Naive thymus-derived CD4-positive, alpha-beta T cell (primary cell): ENCODE data around the gene ALDH2. TPM values are rescaled to one million over a fixed set of nuclear protein-coding genes. Genes with fewer than 3 reads are reported as not detected.
A peak's percentile ranks its signal among the peaks of the same experiment; 100 is the strongest.
"Not testable (repeated sequence)": the region's sequence is repeated elsewhere in the genome, so short reads cannot be mapped to it uniquely, and the experiment has no call there.

Experiments
- ATAC-seq: fragments of 150-1000 bp; cut with Tn5 transposase; 2 replicates; pipeline ENCODE4 v1.10.0; 2021; ENCODE audit warnings: mild to moderate bottlenecking, moderate library complexity
- CTCF ChIA-PET: fragments of 350-600 bp; sonication (Branson Sonifier 250); formaldehyde crosslinking; loops from one replicate; lab custom pipeline; 2021; ENCODE audit warnings: antibody characterized with exemption; lab: Charles Lee
- POLR2A ChIA-PET: fragments of 350-600 bp; sonication (Branson Sonifier 250); formaldehyde crosslinking; loops from one replicate; lab custom pipeline; 2021; ENCODE audit warnings: antibody characterized with exemption, inconsistent platforms; lab: Charles Lee
- DNase-seq, 9 donors: peaks; one replicate each; pipeline versions ENCODE4 v3.0.0 to v3.0.0-alpha.2; 2020 to 2022; ENCODE audit warnings: mixed read lengths in 1 of 9
- H3K27ac ChIP-seq: one replicate; pipeline ENCODE4 v1.7.0; 2013; ENCODE audit warnings: mild to moderate bottlenecking, low read depth, low read length, moderate library complexity
- H3K27me3 ChIP-seq, 2 donors: one replicate each; pipeline ENCODE4 v1.7.0; 2013; ENCODE audit warnings: low read length in 2 of 2, mild to moderate bottlenecking in 2 of 2, moderate library complexity in 2 of 2; ENCODE audit not compliant: control insufficient read depth in 2 of 2, insufficient read depth in 2 of 2
- H3K36me3 ChIP-seq, 3 experiments: 1 replicate in 2 of 3; 2 replicates in 1 of 3; pipeline ENCODE4 v1.7.0; 2013; ENCODE audit warnings: low read length in 3 of 3, mild to moderate bottlenecking in 3 of 3, moderate library complexity in 1 of 3; ENCODE audit not compliant: insufficient read depth in 3 of 3, control insufficient read depth in 2 of 3
- H3K4me1 ChIP-seq, 2 donors: one replicate each; pipeline ENCODE4 v1.7.0; 2013; ENCODE audit warnings: low read length in 2 of 2, mild to moderate bottlenecking in 2 of 2, moderate library complexity in 1 of 2; ENCODE audit not compliant: control insufficient read depth in 2 of 2, insufficient read depth in 2 of 2
- H3K4me3 ChIP-seq: 2 replicates; pipeline ENCODE4 v1.7.0; 2013; ENCODE audit warnings: mild to moderate bottlenecking, low read length
- H3K9me3 ChIP-seq, 3 experiments: 1 replicate in 2 of 3; 2 replicates in 1 of 3; pipeline ENCODE4 v1.7.0; 2013; ENCODE audit warnings: low read length in 3 of 3; ENCODE audit not compliant: control insufficient read depth in 2 of 3
- H3K27ac Mint-ChIP-seq, 9 donors: one replicate each; pipeline ENCODE4 v1.8.0; 2020 to 2022; ENCODE audit warnings: mixed read lengths in 9 of 9, mild to moderate bottlenecking in 8 of 9, moderate library complexity in 5 of 9, inconsistent platforms in 2 of 9
- H3K27me3 Mint-ChIP-seq, 5 donors: one replicate each; pipeline ENCODE4 v1.8.0; 2021 to 2022; ENCODE audit warnings: mixed read lengths in 5 of 5, mild to moderate bottlenecking in 1 of 5
- H3K36me3 Mint-ChIP-seq, 5 donors: one replicate each; pipeline ENCODE4 v1.8.0; 2020 to 2022; ENCODE audit warnings: mixed read lengths in 5 of 5, mild to moderate bottlenecking in 3 of 5, inconsistent platforms in 1 of 5
- H3K4me1 Mint-ChIP-seq, 7 donors: one replicate each; pipeline ENCODE4 v1.8.0; 2020 to 2022; ENCODE audit warnings: mixed read lengths in 7 of 7, mild to moderate bottlenecking in 3 of 7, inconsistent platforms in 1 of 7
- H3K4me3 Mint-ChIP-seq, 10 donors: one replicate each; pipeline ENCODE4 v1.8.0; 2020 to 2022; ENCODE audit warnings: mild to moderate bottlenecking in 10 of 10, mixed read lengths in 10 of 10, moderate library complexity in 6 of 10, inconsistent platforms in 2 of 10
- H3K9me3 Mint-ChIP-seq, 11 donors: one replicate each; pipeline ENCODE4 v1.8.0; 2020 to 2022; ENCODE audit warnings: mixed read lengths in 11 of 11, mild to moderate bottlenecking in 4 of 11, inconsistent platforms in 1 of 11, moderate library complexity in 1 of 11
- intact Hi-C, 2 donors: fragments of 100-400 bp; cut with micrococcal nuclease; formaldehyde crosslinking; loops; one replicate each; pipeline ENCODE4 v1.15.1; 2023
- polyA plus RNA-seq, 2 donors: library from polyadenylated mRNA; unstranded; fragments of 300-500 nt; fragmentation: Illumina TruSeq; gene quantifications; one replicate each; pipeline ENCODE4 v1.2.3, GENCODE V29; 2021
- total RNA-seq, 6 experiments: library from RNA in 5 of 6; stranded (reverse) in 5 of 6; gene quantifications; 1 replicate in 5 of 6; 2 replicates in 1 of 6; pipeline ENCODE4 v1.2.3 and lab custom pipeline; 2021 to 2026

Gene ALDH2
- total and polyA plus RNA-seq, 7 experiments from 2014 or later, result 0.46 to 69.3 (median 3.3) TPM

DNA sequence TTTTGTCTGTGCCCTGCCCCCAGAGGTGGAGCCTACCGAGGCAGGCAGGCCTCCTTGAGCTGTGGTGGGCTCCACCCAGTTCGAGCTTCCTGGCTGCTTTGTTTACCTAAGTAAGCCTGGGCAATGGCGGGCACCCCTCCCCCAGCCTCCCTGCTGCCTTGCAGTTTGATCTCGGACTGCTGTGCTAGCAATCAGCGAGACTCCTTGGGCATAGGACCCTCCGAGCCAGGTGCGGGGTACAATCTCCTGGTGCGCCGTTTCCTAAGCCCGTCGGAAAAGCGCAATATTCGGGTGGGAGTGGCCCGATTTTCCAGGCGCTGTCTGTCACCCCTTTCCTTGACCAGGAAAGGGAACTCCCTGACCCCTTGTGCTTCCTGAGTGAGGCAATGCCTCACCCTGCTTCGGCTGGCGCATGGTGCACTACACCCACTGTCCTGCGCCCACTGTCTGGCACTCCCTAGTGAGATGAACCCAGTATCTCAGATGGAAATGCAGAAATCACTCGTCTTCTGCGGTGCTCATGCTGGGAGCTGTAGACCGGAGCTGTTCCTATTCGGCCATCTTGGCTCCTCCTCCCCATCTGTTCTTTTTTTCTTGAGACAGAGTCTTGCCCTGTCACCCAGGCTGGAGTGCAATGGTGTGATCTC, 68.1 kb downstream of the ALDH2 start:
- H3K4me3 ChIP-seq, H3K27ac ChIP-seq, H3K27me3 ChIP-seq, H3K9me3 ChIP-seq, H3K4me1 ChIP-seq, ATAC-seq, POLR2A ChIA-PET: not testable (repeated sequence)
- Mint-ChIP-seq H3K27me3 (peaks cover 0 to 20% (median 0%) of the 10 kb centered on the region in 5 donors), H3K4me3 (peak overlapping the region in 9 of 10 donors; percentile 17 to 66 (median 52)), H3K27ac (peak overlapping the region in 7 of 9 donors; percentile 42 to 83 (median 65)), H3K4me1 (peaks cover 10 to 43% (median 33%) of the 10 kb centered on the region in 7 donors), H3K36me3 (peaks cover 0 to 21% (median 12%) of the 10 kb centered on the region in 5 donors), H3K9me3 (peaks cover 0 to 23% (median 3%) of the 10 kb centered on the region in 11 donors)
- CTCF ChIA-PET, result interaction anchor here (1.2 kb wide), 1 partner anchor 22 kb away, joined by 3 read pairs; no protein-coding TSS in a partner anchor
- peaks cover 0 to 12% (median 3%) of the 10 kb centered on the region in 3 experiments for H3K36me3 ChIP-seq
- DNase-seq, result peak in 6 of 9 donors; percentile 25 to 58 (median 46)
- intact Hi-C loops, result loop anchor here in 1 of 2 donors (1.0 kb wide), 1 partner anchor 7 kb away; the partner anchor contains the start of gene MAPKAPK5

DNA sequence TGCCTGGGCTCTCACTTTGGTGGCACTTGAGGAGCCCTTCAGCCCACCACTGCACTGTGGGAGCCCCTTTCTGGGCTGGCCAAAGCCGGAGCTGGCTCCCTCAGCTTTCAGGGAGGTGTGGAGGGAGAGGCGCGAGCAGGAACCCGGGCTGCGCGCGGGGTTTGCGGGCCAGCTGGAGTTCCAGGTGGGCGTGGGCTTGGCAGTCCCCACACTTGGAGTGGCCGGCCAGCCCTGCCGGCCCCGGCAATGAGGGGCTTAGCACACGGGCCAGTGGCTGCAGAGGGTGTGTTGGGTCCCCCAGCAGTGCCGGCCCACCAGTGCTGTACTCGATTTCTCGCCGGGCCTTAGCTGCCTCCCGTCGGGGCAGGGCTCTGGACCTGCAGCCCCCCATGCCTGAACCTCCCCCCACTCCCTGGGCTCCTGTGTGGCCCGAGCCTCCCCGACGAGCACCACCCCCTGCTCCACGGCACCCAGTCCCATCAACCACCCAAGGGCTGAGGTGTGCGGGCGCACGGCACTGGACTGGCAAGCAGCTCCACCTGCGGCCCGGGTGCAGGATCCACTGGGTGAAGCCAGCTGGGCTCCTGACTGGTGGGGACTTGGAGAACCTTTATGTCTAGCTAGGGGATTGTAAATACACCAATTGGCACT, 68.9 kb downstream of the ALDH2 start:
- DNase-seq, intact Hi-C loops, POLR2A ChIA-PET, H3K27ac ChIP-seq, H3K4me3 ChIP-seq, ATAC-seq, H3K27me3 ChIP-seq, H3K9me3 ChIP-seq: not testable (repeated sequence)
- CTCF ChIA-PET, result interaction anchor here (1.2 kb wide), 1 partner anchor 23 kb away, joined by 3 read pairs; no protein-coding TSS in a partner anchor
- H3K4me3 Mint-ChIP-seq, result peak overlapping the region in 3 of 10 donors; percentile 6 to 46 (median 43)
- peaks cover 18 to 51% (median 41%) of the 10 kb centered on the region in 7 donors for H3K4me1 Mint-ChIP-seq
- peaks cover 0 to 20% (median 0%) of the 10 kb centered on the region in 5 donors for H3K27me3 Mint-ChIP-seq
- H3K36me3 ChIP-seq, result peaks cover 0 to 15% (median 4%) of the 10 kb centered on the region in 3 experiments
- peaks cover 4 to 12% of the 10 kb centered on the region in 2 donors for H3K4me1 ChIP-seq
- H3K9me3 Mint-ChIP-seq, result peaks cover 0 to 23% (median 3%) of the 10 kb centered on the region in 11 donors
- H3K27ac Mint-ChIP-seq, result peak overlapping the region in 5 of 9 donors; percentile 41 to 82 (median 72)
- peaks cover 0 to 29% (median 19%) of the 10 kb centered on the region in 5 donors for H3K36me3 Mint-ChIP-seq

DNA sequence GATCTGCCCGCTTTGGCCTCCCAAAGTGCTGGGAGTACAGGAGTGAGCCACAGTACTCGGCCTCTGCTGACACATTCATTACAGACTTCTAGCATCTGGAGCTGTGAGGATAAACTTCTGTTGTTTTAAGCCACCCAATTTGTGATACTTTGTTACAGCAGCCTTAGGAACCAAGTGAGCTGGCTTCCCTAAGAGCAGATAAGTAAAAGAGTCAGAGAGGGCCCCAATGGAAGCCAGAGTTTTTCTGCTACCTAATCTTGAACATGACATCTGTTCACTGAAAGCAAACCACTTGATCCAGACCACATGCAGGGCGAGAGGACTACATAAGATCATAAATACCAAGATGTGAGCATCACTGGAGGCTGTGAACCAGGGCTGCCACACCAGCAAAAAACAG, 71.6 kb downstream of the ALDH2 start:
- Histone ChIP-seq H3K27ac (no peak overlapping the region), H3K27me3 (no peaks in the 10 kb centered on the region), H3K4me3 (no peak overlapping the region), H3K4me1 (peaks cover 18 to 21% of the 10 kb centered on the region in 2 donors), H3K36me3 (peaks cover 0 to 15% (median 4%) of the 10 kb centered on the region in 3 experiments), H3K9me3 (no peaks in the 10 kb centered on the region)
- Mint-ChIP-seq H3K27me3 (peaks cover 0 to 7% (median 0%) of the 10 kb centered on the region in 5 donors), H3K4me1 (peaks cover 28 to 72% (median 58%) of the 10 kb centered on the region in 7 donors), H3K4me3 (peak overlapping the region in 3 of 10 donors; percentile 20 to 97 (median 58)), H3K27ac (peak overlapping the region in 7 of 9 donors; percentile 21 to 99 (median 63)), H3K36me3 (peaks cover 0 to 35% (median 28%) of the 10 kb centered on the region in 5 donors), H3K9me3 (peaks cover 0 to 23% (median 2%) of the 10 kb centered on the region in 11 donors)
- DNase-seq (no peak), ATAC-seq (no peak)
- intact Hi-C loops, result no loop called here
- ChIA-PET CTCF (no interaction called here), POLR2A (interaction anchor here (0.7 kb wide), 1 partner anchor 175 kb away, joined by 3 read pairs; the partner anchor contains the start of genes ERP29 and TMEM116)

DNA sequence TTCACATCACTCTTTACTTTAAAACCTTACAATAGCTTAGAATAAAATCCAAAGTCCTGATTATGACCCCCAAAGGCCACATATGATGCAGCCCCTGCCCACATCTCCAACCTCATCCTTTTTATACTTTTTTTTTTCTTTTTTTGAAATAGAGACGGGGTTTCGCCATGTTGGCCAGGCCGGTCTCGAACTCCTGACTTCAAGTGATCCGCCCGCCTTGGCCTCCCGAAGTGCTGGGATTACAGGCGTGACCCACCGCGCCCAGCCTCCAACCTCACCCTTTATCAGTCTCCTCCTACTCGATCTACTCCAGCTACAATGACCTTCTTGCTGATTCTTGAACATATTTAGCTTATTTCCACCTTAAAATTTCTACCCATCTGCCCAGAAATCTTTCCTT, 74.1 kb downstream of the ALDH2 start:
- Mint-ChIP-seq H3K36me3 (peaks cover 3 to 43% (median 29%) of the 10 kb centered on the region in 5 donors), H3K27me3 (peaks cover 0 to 2% (median 0%) of the 10 kb centered on the region in 5 donors), H3K4me3 (peak overlapping the region; percentile 90 to 99 (median 98)), H3K4me1 (peaks cover 40 to 81% (median 67%) of the 10 kb centered on the region in 7 donors), H3K9me3 (peaks cover 0 to 11% (median 0%) of the 10 kb centered on the region in 11 donors), H3K27ac (peak overlapping the region; percentile 91 to 100 (median 98))
- H3K27me3 ChIP-seq, result no peaks in the 10 kb centered on the region
- peaks cover 28 to 32% of the 10 kb centered on the region in 2 donors for H3K4me1 ChIP-seq
- POLR2A ChIA-PET, result interaction anchor here (0.6 to 2.4 kb wide), 18 partner anchors 9 to 406 kb away, joined by 3 to 22 read pairs (median 4); partner anchors contain the start of genes ERP29, TMEM116 and TRAFD1
- intact Hi-C loops, result loop anchor here (1.0 to 5.0 kb wide), 5 partner anchors 154 to 566 kb away; partner anchors contain the start of genes ACAD10 (in 1 of the 2), ATXN2 (in 1 of the 2), BRAP (in 1 of the 2) and ERP29 (in 1 of the 2)
- no peaks in the 10 kb centered on the region for H3K9me3 ChIP-seq
- CTCF ChIA-PET, result interaction anchor here (0.7 to 1.1 kb wide), 2 partner anchors 18 to 54 kb away, joined by 3 read pairs; no protein-coding TSS in a partner anchor
- H3K36me3 ChIP-seq, result peaks cover 0 to 15% (median 4%) of the 10 kb centered on the region in 3 experiments
- peak overlapping the region; percentile 99 for H3K4me3 ChIP-seq
- no peak for DNase-seq
- ATAC-seq, result no peak
- peak overlapping the region; percentile 89 for H3K27ac ChIP-seq

DNA sequence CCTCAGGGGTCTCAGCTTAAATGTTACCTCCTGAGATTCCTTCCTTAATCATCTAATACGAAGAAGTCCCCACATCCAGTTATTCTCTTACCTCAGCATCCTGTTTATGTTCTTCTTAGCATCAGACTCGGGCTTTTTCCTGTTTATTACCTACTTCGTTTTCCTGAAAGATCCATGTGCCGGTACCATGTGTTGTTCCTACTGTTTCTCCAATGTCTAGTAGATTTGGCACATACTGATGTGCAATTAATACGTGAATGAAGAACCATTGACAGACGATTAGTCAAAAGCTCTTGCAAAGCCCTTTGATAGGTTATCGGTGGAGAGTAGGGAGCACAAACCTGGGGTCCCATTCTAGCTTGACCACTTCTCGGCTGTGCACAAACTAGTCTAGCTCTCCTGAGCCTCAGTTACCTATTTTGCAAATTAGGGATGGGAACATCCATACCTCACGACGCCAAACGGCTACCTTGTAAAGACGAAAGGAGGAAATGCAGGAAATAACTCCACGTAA, 74.6 kb downstream of the ALDH2 start:
- DNase-seq, result peak in 1 of 9 donors; percentile 9
- H3K4me1 ChIP-seq, result peaks cover 28 to 32% of the 10 kb centered on the region in 2 donors
- H3K27me3 ChIP-seq, result no peaks in the 10 kb centered on the region
- POLR2A ChIA-PET, result interaction anchor here (0.6 to 2.4 kb wide), 19 partner anchors 9 to 570 kb away, joined by 3 to 22 read pairs (median 4); partner anchors contain the start of genes ACAD10, BRAP, ERP29 and NAA25
- H3K9me3 ChIP-seq, result no peaks in the 10 kb centered on the region
- peak overlapping the region; percentile 89 for H3K27ac ChIP-seq
- Mint-ChIP-seq H3K4me1 (peaks cover 40 to 81% (median 67%) of the 10 kb centered on the region in 7 donors), H3K27me3 (peaks cover 0 to 2% (median 0%) of the 10 kb centered on the region in 5 donors), H3K27ac (peak overlapping the region; percentile 91 to 100 (median 98)), H3K36me3 (peaks cover 3 to 43% (median 31%) of the 10 kb centered on the region in 5 donors), H3K9me3 (peaks cover 0 to 8% (median 0%) of the 10 kb centered on the region in 11 donors), H3K4me3 (peak overlapping the region; percentile 90 to 99 (median 98))
- peak overlapping the region; percentile 99 for H3K4me3 ChIP-seq
- no peak for ATAC-seq
- intact Hi-C loops, result loop anchor here (1.0 to 5.0 kb wide), 5 partner anchors 154 to 566 kb away; partner anchors contain the start of genes ACAD10 (in 1 of the 2), ATXN2 (in 1 of the 2), BRAP (in 1 of the 2) and ERP29 (in 1 of the 2)
- CTCF ChIA-PET, result interaction anchor here (0.7 to 1.1 kb wide), 3 partner anchors 15 to 54 kb away, joined by 3 read pairs; no protein-coding TSS in a partner anchor
- peaks cover 0 to 15% (median 4%) of the 10 kb centered on the region in 3 experiments for H3K36me3 ChIP-seq
